GM19324 (cell line): ENCODE data around the gene FN1.
"Not testable (repeated sequence)": the region's sequence is repeated elsewhere in the genome, so short reads cannot be mapped to it uniquely, and the experiment has no call there.

Experiments used
- ATAC-seq: cut with Tn5 transposase; IDR thresholded peaks from one replicate; pipeline ENCODE4 v1.9.1; 2021; ENCODE audit warnings: mild to moderate bottlenecking, moderate library complexity; ENCODE audit not compliant: unreplicated experiment, low FRiP score

FN1 gene

GRCh38 chr2:215409331-215410127 lies 26.3 kb downstream of the FN1 start:
- ATAC-seq, result no peak

- not testable (repeated sequence) for ATAC-seq
Observed at GRCh38 chr2:215408441-215408840, 27.4 kb downstream of the FN1 start.

GRCh38 chr2:215407590-215408264 lies 28.1 kb downstream of the FN1 start:
- ATAC-seq, result no peak

- ATAC-seq, result no peak
Observed at GRCh38 chr2:215407061-215407460, 28.8 kb downstream of the FN1 start.

- ATAC-seq, result no peak
Observed at GRCh38 chr2:215405722-215406581, 29.9 kb downstream of the FN1 start.

GRCh38 chr2:215404348-215405012 lies 31.4 kb downstream of the FN1 start:
- ATAC-seq, result no peak

- no peak for ATAC-seq
Observed at GRCh38 chr2:215403441-215404347, 32.2 kb downstream of the FN1 start.

GRCh38 chr2:215401896-215402379 lies 33.9 kb downstream of the FN1 start:
- no peak for ATAC-seq

- no peak for ATAC-seq
Observed at GRCh38 chr2:215399067-215399716, 36.7 kb downstream of the FN1 start.

- ATAC-seq, result no peak
Observed at GRCh38 chr2:215397632-215398341, 38.1 kb downstream of the FN1 start.

- ATAC-seq, result no peak
Observed at GRCh38 chr2:215396595-215397313, 39.1 kb downstream of the FN1 start.

- no peak for ATAC-seq
Observed at GRCh38 chr2:215395687-215396460, 40.0 kb downstream of the FN1 start.

- no peak for ATAC-seq
Observed at GRCh38 chr2:215394102-215394805, 41.6 kb downstream of the FN1 start.

- ATAC-seq, result no peak
Observed at GRCh38 chr2:215392687-215393270, 43.1 kb downstream of the FN1 start.

GRCh38 chr2:215392164-215392563 lies 43.7 kb downstream of the FN1 start:
- ATAC-seq, result no peak

GRCh38 chr2:215391531-215391930 lies 44.3 kb downstream of the FN1 start:
- ATAC-seq, result no peak
